GM19438 (cell line): ENCODE measurements around the gene MACROD1.

Experiments used
- ATAC-seq: cut with Tn5 transposase; IDR thresholded peaks from one replicate; pipeline ENCODE4 v1.9.1; 2021; ENCODE audit warnings: low read depth; ENCODE audit not compliant: unreplicated experiment

MACROD1 gene

DNA sequence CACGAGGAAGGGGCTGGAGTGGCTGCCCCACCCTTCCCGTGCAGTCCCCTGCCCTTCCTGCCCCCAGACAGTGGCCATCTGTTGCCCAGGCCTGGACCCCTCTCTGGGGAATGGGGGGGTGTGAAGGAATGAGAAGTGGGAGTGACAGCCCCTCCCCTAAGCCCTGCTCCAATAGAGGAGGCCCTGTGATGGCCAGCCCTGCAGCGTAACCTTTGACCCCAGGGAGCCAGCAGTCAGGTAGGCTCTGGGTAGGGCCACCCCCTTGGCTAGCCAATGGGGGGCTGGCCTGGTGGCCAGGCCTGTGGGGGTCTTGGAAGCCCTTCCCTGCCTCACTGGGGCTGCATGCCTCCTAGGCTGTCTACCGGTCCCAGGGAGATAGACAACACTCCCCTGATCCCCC, 123.6 kb downstream of the MACROD1 start:
- ATAC-seq, result no peak

DNA sequence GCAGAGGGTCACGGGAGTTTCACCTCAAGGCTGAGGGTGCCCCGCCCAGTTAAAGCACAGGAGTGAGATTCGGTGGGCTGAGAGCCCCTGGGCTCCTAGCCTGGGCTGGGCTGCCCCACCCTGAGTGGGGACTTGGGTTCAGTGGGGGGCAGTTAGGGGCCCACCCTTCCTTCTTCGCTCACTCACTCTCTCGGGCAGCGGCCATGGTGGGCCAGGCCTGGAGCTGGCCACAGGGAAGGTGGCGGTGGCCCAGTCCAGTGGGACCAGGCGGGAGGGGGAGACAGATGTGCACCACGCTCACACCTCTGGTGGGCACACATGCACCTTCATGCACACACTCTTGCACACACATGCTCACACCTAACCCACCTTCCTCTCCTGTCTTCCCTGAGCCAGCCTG, 124.1 kb downstream of the MACROD1 start:
- no peak for ATAC-seq

GRCh38 chr11:64040684-64041322, 125.1 kb downstream of the MACROD1 start:
- no peak for ATAC-seq

DNA sequence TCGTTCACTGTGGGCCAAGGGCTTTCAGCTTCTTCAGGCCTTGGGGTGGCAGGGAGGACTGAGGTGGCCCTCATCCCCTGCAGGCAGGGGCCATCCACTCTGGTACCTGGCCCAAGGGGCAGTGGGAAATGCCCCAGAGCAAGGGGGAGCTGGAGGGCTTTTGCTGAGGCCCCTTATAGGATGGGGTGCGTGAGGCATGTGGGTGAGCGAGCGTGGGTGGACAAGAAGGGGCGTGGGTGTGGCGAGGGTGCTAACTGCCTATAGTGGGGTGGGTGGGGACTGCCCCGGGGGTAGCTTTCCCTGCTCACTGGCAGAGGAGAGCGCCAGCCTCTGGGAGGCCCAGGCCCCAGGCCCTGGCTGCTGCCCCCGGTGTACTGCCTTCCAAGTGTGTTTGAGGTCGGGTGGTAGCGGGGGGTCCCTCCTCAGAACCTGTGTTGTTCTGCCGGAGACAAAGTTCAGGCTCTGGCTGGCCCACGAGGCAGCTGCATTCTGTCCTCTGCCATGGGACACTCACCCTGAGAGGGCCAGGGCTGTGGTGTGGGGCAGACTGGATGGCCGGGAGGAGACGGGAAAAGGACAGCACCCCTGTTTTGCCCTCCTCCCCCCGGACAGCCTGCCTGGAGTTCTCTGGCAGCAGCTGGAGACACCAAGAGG, 126.8 kb downstream of the MACROD1 start:
- no peak for ATAC-seq

- ATAC-seq, result no peak
Observed at GRCh38 chr11:64038500-64038899, 127.4 kb downstream of the MACROD1 start.

GRCh38 chr11:64037027-64037634, 128.8 kb downstream of the MACROD1 start:
- ATAC-seq, result no peak

GRCh38 chr11:64036087-64037026, 129.6 kb downstream of the MACROD1 start:
- no peak for ATAC-seq

DNA sequence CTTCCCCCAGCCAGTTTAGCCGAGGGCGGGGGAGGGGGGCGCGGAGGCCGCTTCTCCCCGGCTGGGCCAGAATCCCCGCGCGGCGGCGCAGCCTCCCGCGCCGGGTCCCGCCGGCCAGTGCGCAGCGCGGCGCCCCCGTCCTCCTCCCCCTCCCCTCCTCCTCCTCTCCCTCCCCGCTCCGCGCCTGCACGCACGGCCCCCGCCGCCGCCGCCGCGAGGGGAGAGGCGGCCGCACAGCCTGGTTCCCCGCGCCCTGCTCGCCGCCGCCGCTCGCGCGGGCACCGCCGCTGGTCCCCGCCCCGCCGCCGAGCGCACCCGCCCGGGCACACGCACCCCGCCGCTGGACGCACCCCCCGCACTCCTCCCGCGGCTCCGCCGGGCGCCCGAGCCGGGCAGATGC, 130.3 kb downstream of the MACROD1 start, which contains the start of gene FLRT1:
TSS of gene FLRT1 (plus strand) at position 356 of the 400 bp plus-strand sequence. CDS start 80,337 bp downstream, outside the sequence.
- ATAC-seq, result no peak

DNA sequence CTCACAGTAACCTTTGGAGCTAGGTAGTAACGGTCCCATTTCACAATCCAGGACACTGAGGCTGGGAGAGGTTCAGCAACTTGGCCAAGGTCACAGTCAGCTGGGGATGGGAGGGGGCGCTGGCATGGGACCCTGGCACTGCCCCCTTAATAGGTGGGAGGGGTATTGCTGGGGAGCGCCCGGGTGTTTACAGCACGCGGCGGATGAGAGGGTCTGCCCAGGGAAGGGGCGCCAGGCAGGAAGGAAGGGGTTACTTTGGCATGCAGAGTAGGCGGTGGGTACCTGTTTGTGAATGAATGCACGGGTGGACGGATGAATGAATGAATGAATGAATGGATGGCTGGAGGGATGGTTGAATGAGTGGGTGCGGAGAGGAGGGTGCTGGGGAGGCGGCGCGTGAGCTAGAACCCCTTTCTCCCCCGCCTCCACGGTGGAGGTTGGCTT, 130.8 kb downstream of the MACROD1 start:
- no peak for ATAC-seq

DNA sequence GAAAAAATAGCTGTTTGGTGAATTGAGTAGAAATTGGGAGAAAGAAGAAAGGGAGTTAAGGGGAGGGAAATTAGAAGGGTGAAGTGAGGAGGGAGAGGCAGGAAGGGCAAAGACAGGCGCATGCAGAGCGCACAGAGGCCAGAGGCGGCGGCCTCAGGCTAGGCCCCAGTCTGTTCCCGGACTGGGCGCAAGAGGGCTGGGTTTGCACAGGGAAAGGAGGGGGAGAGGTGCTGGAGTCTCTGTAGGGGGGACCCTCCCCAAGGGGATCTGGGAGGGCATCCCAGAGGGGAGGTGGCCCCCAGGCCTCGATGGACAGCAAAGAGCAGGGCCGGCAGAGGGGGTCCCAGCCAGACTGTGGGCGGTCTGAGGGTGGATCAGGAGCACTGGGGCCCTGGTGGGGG, 131.5 kb downstream of the MACROD1 start:
- ATAC-seq, result no peak

- no peak for ATAC-seq
Observed at GRCh38 chr11:64032050-64032449, 133.9 kb downstream of the MACROD1 start.

- no peak for ATAC-seq
Observed at GRCh38 chr11:64031001-64031400, 134.9 kb downstream of the MACROD1 start.

GRCh38 chr11:64029773-64030172, 136.1 kb downstream of the MACROD1 start:
- ATAC-seq, result no peak

- no peak for ATAC-seq
Observed at GRCh38 chr11:64028398-64029115, 137.4 kb downstream of the MACROD1 start.

DNA sequence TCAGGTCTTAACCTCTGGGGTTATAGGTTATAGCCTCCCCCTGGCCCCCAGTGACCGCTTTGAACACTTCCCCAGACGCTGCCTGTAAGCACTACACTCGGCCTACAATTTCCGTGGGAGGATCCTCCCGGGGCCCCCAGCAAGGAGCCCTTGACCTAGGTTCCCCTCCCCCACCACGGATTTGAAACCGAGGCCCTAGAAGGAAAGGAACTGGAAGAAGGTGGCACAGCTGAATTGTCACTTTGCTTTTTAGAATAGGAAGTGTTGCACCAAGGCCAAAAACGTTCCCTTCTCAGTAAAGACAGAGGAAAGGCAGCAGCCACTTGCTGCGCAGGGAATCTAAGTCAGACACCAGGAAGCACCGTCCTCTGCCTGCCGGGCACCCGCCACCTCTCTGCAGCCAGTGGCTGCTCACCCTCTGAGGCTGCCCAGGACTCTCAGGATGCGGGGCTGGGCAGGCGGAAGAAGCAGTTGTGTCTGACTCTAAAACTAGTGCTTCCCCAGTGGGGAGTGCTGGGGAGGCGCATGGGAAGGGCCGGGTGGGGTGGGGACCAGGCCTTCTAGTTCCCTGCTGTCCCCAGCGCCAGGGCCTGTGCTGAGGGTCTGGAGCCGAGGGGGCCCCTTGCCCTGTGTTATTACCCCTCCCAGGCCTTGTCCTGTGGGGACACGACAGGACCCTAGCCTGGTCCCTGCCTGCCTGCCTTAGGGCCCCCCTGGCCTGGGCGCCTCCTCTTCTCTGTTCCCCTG, 138.1 kb downstream of the MACROD1 start:
- no peak for ATAC-seq

- ATAC-seq, result no peak
Observed at GRCh38 chr11:64026575-64027205, 139.2 kb downstream of the MACROD1 start.

DNA sequence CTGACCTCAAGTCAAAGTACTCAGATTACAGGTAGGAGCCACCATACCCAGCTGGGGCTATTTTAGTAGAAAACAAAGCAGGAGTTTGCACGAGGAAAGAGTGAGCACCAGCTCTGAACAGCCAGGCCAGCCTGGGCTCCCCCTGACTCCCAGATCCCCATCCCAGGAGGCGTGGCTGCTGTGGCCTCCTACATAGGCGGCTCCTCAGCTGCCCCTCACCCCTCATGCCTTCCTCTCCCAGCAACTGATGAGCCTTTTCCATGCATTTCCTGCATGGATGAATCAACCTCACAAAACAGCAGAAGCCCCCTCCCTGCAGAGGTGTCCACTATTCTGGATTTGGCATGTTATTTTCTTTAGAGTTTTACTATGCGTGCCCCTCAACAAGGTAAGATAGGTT, 140.7 kb downstream of the MACROD1 start:
- ATAC-seq, result no peak

DNA sequence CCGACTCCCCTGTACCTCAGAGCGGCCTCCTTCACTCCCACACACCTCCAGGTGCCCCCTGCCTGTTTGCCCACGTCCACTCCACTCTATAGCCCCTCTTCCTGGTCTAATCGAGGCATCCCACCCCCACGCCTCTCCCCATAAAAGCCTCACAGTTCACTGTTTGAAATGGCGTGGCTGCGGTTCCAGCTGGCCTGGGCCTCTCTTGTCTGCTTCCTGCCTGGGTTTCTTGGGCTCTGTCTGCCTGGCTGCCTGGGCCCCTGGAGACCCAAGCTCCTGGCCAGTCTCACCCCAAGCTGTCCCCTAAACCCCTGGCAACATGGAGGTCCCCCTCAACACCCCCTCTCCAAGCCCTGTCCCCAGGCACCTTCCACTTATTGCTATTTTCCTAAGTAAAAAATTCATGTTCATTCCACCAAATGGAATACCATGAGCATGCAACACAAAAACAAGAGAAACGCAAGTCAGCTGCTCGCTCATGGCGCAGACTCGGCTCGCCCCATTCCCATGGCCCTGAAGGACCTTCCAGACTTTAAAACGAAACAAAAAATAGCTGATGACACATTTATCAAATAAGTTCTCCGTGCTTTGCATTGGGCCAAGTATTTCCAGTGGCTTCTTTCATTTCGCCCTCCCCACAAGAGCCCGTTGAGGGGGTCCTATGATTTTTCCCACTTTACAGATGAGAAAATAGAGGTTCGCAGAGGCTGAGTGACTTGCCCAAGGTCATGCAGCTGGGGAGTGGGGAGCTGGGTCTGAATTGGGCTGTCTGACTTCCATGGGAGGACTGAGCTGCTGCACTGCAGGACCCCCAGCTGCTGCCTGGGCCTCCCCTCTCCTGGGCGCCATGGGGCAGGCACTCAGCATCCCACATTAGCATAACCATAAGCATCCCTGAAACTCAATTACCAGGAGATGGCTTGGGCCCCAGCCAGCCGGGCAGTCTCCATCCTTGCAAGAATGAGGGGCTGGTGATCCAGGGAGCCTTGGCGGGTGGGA, 141.9 kb downstream of the MACROD1 start:
- ATAC-seq, result no peak
